Activated CD4-positive, alpha-beta T cell treated with anti-CD3 and anti-CD28 coated beads for 48 hours (primary cell): ENCODE data around the gene TSHZ2.
"Not testable (repeated sequence)": the region's sequence is repeated elsewhere in the genome, so short reads cannot be mapped to it uniquely, and the experiment has no call there.

ENCODE experiments used
- DNase-seq: peaks from one replicate; pipeline ENCODE4 v3.0.0-alpha.2; 2020

TSHZ2 gene

DNA sequence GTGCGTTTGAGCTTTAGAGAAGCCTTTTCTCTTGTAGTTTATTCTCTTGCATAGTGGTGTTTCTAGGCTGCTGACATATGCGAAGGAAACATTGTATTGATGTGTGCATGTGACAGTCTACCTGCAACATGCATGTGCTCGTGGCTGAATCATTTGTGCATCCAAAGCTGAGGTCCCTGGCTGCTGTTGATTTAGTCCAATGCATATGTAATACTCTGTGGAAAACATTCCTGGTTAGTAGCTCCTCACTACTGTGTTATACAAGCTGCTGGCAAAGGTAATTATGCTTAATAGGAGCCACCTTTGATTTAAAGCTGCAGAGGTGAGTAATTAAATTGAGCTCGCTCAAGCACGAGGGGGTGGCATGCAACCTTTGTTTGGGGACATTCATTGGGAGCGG, 24.5 kb downstream of the TSHZ2 start:
- no peak for DNase-seq

DNA sequence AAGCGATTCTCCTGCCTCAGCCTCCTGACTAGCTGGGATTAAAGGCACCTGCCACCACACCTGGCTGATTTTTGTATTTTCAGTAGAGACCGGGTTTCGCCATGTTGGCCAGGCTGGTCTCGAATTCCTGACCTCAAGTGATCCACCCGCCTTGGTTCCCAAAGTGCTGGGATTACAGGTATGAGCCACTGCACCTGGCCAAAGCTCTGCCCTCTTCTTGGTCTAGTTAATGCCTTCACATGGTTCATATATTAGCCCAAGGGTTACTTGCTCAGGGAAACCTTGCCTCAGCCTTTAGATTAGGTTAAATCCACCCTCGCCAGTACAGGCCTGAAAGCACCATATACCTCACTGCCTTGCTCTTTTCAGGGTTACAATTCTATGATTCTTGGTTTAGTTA, 26.1 kb downstream of the TSHZ2 start:
- DNase-seq: no peak

DNA sequence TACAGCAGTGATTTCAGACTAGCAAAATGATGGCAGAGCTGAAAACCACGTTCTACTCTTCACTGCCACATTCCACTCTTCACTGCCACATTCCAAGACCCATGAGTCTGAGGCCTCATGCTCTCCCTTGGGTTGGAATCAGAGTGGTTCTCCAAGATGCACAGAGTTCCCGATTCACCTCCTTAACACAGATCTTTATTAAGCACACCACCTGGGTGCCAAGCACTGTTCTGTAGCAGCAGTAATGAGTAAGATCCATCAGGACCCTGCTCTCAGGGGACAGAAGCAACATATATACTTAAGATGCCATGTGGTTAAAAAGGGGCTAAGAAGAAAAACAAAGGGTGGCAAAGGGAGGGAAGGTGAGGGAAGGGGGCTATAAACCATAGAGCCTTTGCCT, 26.9 kb downstream of the TSHZ2 start:
- no peak for DNase-seq

DNA sequence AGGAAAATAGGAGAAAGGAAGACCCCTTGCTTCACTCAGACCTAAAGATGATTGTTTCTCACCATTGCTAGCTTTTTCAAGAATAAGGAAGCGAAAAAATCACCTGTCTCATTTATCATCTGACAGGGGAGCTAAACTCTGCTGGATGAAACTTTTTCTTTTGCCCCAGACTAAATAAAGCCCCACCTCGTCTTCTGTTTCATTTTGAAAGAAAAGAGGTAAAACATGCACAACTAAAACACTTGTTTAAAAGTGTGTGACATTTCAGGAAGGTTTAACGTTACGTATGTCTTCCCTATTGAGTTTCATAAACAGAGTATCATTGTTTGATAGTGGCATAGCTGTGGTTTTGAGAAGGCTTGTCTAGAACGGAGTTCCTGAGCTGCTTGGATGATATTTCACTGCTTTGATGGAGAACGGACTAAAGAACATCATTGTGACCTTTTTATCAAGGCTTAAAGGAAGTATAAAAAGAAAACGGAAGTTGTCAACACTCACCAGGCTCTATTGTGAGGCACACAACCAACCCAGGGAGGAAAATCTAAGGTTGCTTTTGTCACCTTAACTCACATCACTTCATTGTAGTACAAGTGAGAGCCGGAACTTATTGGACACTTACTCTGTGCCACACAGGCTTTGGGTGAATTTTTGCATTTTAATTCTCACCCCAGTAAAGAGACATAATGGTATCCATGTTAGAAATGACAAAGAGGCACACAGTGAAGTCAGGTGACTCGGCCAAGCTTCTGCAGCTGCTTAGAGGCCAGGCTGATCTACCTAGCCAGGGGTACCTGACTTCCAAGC, 29.5 kb downstream of the TSHZ2 start:
- DNase-seq: peak; percentile 41

DNA sequence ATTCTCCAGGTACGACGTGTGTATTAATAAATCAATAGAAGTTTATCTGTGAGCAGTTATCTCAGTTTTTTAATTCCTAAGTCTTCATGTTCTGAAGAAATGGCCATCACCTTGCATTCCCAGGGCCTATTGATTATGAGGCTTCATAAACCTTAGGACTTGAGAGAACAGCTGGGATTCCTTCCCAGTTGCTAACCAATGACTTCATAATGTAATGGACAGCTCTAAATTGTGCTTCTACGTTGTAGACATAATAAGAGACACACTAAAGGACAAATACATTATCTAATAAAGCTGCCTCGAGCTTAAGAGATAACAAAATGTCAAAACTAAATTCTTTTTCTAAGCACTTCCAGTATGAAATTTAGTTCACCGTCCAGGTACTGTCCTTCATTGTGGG, 30.6 kb downstream of the TSHZ2 start:
- no peak for DNase-seq

DNA sequence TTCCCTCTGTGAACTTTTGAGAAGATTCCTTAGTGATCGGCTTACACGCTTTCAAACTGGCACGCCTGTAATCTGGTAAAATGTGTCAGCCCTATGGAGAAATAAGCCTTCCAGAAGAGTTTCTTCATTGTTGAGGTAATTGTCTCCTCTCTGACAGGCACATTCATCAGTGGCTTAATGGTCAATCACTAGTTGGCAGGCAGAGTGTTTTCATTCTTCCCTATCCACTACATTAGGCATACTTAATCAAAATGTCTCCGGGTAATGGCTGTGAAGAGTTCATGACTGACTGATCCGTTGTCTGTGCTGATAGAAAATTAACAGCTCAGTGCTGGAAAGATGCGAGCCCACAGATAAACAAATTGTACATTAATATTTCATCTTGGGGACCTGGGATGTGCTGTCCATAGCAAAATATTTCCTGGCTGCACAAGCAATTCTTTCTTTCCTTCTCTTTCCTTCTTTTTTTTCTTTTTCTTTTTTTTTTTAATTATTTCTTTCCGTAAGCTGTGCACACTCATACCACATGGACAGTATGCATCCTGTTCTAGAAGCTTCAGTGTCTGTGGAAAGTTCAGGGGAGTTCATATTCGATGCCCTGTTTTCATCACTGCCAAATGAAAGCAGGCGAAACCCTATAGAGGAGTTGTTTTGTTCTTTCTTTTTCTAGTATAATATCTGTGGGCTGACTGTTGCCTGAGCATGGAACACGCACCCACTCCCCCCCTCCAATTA, 31.4 kb downstream of the TSHZ2 start:
- no peak for DNase-seq

DNA sequence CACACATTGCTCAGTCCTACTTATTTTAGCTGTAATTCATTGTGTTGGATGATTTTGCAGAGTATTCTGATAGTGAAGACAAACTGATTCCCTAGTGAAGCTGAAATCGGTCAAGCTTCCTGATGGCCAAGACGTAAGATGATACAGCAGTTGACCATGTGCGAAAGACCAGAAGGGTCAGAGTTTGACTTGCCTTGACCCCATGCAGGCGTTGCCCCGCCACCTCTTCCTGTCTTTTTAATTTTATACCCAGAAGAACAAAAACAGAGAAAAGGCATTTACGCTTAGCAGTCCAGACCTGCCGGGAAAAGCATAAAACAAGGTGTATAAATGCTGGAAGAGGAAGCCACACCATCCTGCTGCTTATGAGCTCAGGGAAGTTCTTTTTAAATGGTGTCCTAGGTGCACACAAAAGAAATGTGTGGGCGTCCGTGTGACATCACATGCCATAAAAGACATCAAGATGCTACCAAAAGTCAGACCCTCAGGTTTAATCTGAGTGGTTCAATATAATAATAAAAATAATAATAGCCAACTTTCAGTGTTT, 32.2 kb downstream of the TSHZ2 start:
- no peak for DNase-seq

DNA sequence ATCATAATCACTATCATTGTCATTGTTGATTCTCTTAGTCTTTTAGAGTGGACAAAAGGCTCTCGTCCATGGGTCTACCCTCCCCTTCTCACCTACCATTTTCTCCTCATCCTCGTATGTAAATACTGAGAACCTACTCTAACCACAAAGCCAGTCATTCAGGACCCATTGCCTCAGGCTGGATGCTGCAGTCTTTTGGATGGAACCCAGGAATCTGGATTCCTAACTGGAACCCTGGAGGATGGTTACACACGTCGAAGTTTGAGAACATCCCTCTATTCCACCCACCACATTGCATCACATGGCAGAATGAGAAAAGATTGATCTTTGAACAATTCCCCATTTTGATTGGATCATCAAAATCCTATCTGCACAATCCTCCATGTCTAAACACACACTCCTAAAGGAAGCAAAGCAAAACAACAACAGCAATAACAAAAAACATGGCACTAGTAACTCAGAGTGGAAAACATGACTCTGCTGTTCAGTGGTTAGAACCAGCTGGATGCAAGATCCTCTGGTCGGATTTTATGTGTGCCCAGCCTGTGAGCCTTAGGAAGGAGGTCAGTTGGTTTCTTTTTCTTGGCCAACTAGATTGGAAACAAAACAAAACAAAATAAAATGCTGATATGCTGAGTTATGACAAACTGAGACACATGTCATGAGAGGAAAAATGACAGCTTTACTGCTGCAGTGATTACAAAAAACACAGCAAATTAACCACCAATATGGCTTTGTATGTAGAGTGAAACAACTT, 38.0 kb downstream of the TSHZ2 start:
- no peak for DNase-seq

DNA sequence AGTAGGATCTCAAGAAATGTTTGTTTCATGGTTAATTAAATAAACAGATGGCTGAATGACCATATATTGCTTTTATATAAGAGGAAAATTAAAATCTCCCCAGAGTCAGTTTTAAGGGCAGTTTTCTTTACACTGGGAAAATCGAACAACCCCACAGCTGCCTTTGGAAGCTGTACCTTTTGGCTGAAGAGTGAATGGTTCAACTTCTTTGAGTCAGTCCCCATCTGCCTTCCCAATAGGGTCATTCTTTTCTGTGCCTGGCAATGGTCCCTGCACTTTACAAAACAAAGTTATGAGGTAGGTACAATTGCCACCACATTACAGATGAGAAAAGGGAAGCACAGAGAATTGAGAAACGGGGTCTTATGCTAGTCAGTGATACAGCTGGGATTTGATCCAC, 39.5 kb downstream of the TSHZ2 start:
- no peak for DNase-seq

DNA sequence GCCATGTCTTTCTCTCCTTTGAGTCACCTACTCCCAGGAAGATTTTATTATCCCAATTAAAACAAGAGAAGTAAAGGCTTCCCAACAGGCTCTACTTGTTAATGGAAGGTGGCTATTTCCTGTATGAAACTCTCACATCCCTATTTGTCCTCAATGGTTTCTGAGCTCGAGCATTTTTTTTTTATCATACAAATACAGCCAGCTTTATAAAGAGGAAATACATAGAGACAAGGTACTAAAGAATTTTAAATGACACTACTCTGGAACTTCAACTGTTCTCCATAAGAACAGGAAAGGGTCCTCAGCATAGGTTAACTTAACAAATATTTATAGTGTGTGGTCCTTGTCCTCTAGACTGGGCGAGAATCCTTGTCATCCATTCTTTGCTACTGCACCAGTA, 41.0 kb downstream of the TSHZ2 start:
- DNase-seq: no peak

DNA sequence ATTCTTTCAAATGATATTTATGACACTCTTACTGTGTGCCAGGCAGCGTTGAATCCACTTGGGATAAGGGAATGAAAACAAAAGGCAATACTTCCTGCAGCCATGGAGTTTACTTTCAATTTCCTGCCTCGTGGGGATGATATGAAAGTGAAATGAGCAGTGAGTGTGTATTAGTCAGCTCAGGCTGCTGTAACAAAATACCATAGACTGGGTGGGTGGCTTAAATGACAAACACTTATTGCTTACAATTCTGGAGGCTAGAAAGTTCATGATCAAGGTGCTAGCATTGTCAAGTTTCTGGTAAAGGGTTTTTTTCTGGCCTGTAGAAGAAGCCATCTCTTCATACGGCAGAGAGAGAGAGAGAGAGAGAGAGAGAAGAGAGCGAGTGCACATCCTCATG, 41.7 kb downstream of the TSHZ2 start:
- no peak for DNase-seq

DNA sequence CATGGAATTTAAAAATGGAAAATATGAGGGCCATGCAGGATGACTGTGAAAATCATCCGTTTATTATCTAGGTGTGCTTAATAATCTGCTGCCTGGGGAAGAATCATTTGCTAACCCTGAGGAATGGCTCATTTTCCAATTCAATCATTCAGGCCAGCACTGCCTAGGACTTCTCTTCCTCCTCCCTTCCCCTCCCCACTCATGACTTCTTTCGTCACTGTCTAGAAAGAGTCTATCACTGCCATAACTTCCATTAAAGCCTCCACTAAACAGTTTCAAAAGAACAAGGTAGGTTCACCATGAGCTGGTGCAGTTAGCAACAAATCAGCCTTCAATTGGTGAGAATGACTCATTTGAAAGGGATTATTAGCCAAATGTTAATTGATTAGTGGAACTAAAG, 43.9 kb downstream of the TSHZ2 start:
- DNase-seq: no peak

DNA sequence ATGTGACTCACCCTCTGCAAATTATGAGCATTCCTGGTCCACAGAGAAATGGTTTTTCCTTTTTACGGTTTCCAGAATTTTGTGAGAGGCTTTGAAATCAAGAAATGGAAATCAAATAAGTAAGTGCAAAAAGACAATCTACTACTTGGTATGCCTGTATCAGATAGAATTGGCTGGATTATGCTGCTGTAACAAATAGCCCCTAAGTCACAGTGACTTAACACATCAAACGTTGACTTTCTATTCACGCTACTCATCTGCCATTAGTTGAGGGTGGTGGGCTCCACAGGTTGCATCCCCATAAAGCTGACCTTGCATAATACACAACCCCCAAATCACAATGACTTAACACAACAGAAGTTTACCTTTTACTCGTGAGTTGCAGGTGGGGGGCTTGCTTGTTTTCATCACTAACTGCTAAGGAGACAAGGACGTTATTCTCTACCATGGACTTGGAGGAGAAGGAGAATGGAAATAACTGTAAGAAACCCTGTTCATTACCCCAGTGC, 44.4 kb downstream of the TSHZ2 start:
- no peak for DNase-seq

DNA sequence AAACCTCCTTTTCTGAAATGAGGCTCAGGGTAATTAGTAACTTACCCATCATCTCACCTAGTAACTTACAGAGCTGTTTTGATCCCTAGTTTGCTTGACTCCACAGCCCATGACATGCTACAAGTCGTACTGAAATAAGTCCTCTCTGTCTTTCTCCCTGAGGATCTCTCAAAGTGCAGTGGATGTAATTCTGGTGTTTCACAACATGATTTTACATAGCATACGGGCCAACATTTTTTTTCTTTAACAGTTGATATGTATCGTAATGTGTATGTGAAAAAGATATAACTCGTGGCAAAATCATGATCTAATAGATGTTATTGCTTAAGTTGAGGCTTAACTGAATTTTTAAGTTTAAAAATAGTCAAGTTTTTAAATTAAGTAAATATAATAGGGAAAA, 45.0 kb downstream of the TSHZ2 start:
- no peak for DNase-seq

DNA sequence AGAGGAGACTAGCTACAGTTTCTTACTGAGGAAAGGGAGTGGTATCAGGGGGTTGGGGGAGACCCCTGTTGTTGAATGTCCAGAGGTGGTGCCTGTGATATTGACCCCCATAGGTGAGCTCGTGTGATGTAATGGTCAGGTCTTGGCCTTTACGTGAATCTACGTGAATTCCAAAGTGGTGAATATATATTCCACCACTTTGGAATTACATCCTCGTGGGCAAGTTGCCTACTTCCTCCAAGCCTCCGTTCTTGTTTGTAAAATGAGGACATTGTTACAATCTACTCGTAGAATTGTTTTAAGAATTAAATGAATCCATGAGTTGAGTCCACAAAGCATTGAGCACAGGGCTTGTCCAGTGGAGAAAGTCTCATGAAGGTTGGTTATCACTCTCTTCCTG, 47.3 kb downstream of the TSHZ2 start:
- no peak for DNase-seq

DNA sequence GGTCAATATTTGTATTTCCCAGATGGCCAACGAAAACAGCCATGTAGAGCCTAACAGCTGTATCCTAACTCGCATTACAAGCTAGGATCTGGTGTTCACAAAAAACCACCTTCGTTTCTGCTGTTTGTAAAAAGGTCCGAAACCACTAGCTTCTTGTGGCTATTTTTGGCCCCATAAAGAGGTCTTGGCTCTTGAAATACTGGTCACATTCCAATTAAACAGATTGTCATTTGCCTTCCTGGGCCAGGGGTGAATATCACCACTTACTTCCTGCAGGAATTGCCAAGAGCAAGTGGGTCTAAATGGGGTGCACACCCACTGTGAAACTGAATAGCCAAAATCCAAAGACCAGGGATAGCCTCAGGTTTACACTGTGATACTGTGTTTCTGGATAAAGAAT, 48.2 kb downstream of the TSHZ2 start:
- DNase-seq: no peak

DNA sequence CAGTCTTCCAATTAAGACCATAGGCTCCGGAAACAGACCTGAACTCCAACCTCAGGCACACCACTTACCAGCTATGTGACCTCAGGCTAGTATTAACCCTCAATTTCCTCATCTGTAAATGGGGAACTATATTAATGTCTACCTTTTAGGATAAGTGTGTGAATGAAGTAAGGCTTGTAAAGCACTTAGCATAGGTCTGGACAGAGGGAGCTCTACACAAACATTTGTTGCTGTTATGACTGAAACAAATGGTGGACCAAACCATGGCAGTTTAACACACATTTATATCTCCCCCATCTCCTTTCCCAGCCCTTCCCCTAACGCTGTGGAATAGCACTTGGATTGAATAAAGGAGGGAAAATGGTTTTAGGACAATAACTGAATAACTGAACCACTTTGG, 48.7 kb downstream of the TSHZ2 start:
- no peak for DNase-seq

DNA sequence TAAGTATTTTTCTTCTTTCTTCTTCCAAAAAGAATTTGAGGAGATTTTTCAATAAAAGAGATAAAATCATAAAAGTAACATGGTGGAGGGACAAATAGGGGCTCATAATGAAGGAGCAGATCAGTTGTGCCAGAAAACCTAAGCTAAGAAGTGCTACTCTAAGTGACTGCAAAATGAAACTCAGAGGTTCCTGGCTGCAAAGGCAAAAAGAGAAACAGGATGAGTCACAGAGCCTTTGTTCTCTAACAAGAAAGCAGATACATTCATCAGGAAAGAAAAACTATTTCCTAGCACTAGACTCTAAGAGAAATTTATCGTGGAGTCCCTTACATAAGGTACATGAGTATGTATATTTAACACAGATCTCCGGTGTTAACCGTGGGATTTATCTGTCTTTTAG, 49.8 kb downstream of the TSHZ2 start:
- DNase-seq: peak; percentile 28

DNA sequence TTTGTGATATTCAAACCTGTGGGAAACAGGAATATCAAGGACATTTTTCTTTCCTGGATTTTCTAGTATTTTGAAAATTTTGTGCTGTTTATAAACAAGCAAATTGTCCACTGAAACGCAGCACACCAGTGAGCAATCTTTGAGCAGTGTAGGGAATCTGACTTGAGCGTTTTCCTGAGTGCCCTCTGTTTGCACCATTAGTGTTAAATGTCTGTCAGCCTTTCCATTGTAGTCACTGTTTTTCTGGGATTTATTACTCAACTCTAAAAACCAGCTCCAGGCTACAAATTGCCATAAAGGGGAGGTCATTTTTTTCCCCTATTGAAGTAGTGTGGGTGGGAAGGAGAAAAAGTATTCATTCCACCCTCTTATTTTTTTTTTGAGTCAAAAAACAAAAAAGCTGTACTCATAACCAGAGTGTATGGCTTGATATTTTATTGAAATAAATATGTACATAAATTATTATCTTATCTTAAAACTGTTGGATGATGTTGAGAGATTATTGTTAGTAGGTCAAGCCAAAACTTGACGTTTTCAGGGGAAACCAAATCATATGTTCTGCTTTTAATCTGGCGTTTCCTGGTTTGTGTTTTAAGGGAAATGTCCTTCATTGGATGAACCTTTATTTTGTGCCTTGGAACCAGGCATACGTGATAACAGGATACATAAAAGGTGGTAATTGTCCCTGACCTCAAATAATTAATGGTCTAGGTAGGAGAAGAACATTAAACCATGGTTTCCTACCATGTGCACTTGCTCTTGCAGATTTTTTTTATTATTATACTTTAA, 51.8 kb downstream of the TSHZ2 start:
- no peak for DNase-seq

DNA sequence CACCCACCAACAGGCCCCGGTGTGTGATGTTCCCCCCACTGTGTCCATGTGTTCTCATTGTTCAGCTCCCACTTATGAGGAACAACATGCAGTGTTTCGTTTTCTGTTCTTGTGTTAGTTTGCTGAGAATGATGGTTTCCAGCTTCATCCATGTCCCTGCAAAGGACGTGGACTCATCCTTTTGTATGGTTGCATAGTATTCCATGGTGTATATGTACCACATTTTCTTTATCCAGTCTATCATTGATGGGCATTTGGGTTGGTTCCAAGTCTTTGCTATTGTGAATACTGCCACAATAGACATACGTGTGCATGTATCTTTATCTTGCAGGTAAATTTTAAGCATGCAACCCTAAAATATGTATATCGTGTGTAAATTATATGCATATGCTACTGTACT, 52.5 kb downstream of the TSHZ2 start:
- DNase-seq: not testable (repeated sequence)

DNA sequence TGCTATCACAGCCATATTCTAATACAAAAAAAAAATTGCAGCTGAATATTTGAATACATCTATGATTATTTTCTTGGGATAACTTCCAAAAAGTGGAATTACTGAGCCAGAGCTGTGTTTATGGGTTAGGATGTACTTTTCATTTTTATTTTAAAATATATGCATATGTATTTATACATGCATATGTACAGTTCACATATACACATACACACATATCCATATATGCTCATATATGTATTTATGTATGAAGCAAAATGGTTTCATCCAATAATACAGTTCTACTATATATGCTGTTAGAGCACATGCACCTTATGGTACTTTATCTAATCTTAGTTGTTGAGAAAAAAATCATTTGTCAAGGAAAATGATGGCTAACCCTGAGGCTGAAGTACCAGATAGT, 54.9 kb downstream of the TSHZ2 start:
- no peak for DNase-seq

DNA sequence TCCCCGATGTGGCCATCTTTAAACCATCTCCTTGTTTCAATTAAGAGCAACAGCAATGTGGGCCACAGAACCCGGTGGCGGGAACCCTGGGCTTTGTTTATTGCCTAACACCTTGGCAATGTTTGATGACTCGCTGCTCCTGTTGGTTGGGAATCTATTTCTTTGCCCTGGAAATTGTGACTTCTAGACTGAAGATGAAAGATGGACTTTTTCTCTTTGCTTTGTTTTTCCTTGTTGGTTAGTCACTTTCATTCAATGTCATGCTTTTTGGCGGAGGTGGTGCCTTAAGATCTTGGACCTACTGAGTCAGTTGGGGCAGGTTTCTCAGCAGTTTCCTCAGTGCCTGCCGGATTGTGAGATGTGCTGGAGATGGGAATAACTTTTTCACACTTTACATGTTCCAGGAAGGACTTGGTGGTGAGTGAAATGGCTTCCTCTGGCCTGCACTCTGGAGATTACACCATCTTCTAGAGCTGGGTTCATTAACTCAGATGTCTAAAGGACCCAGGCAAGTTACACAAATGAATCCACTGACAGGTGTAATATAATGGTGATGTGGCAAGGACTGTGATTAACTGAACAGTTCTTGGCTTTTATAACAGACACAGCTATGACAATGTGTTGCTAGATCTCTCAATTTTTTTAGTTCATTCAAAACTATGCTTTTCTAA, 56.3 kb downstream of the TSHZ2 start:
- peak; percentile 64 for DNase-seq
